GM12801 (cell line): ENCODE data around the gene AKAP1.

Experiments
- TF ChIP-seq, protein P1 (sequence below): IDR thresholded peaks from one replicate; pipeline ENCODE4 v1.5.1; 2011; ENCODE audit warnings: control low read depth; ENCODE audit not compliant: insufficient read length; ENCODE audit errors: extremely low read depth

The AKAP1 gene

DNA sequence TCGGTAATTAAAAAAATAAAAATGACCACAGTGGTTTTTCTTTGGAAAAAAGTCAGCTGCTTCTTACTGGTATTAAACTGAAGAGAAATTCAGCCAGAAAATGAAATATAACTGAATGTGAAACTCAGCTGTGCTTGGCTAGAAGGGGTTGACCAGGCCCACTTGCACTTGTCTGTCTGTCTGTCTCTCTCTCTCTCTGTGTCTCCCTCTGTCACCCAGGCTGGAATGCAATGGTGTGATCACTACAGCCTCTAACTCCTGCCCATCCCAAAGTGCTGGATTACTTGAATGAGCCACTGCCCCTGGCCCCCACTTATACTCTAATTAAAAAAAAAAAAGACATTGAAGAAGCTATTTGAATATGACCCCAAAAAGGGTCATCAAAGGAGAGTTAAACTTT lies 17.3 kb upstream of the AKAP1 start:
- TF ChIP-seq, protein P1, sequence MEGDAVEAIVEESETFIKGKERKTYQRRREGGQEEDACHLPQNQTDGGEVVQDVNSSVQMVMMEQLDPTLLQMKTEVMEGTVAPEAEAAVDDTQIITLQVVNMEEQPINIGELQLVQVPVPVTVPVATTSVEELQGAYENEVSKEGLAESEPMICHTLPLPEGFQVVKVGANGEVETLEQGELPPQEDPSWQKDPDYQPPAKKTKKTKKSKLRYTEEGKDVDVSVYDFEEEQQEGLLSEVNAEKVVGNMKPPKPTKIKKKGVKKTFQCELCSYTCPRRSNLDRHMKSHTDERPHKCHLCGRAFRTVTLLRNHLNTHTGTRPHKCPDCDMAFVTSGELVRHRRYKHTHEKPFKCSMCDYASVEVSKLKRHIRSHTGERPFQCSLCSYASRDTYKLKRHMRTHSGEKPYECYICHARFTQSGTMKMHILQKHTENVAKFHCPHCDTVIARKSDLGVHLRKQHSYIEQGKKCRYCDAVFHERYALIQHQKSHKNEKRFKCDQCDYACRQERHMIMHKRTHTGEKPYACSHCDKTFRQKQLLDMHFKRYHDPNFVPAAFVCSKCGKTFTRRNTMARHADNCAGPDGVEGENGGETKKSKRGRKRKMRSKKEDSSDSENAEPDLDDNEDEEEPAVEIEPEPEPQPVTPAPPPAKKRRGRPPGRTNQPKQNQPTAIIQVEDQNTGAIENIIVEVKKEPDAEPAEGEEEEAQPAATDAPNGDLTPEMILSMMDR, result no peak

DNA sequence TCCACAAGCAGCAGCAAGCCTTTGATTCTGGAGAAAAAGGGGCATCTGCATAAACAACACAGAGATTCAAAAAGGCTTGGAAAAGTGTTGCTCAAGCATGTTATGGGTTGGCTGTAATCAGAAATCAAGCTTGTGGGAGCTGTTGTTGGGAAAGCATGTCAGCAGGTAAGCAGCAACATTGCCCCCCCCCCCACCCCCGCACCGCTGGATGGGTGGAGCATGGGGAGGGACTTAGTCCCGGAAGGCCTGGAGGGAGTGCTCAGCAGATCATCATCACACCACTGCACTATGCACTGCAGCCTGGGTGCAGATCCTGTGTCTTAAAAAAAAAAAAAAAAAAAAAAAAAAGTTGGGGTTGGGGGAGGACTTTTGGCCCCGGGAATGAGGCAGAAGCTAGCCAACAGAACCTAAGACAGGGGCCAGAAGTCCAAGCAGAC lies 16.8 kb upstream of the AKAP1 start:
- TF ChIP-seq, protein P1, result no peak

DNA sequence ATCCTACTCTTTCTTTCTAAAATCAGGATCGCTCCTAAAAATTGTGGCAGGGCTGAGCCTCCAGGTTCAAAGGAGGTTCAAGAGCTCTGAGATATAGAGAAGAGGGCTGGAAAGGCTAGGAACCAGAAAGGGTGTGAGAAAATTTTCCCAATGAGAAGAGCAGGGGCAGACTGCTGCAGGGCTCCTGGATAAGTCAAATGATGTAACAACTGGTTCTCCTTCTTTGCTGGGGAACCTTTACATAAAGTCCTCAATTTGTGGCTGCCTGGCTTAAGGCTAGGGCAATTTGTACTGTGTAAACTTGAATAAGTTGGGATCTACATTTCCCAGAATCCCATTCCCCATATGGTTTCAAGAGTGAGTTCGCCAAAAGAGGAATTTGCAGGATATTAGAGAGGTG lies 16.3 kb upstream of the AKAP1 start:
- TF ChIP-seq, protein P1, result no peak

DNA sequence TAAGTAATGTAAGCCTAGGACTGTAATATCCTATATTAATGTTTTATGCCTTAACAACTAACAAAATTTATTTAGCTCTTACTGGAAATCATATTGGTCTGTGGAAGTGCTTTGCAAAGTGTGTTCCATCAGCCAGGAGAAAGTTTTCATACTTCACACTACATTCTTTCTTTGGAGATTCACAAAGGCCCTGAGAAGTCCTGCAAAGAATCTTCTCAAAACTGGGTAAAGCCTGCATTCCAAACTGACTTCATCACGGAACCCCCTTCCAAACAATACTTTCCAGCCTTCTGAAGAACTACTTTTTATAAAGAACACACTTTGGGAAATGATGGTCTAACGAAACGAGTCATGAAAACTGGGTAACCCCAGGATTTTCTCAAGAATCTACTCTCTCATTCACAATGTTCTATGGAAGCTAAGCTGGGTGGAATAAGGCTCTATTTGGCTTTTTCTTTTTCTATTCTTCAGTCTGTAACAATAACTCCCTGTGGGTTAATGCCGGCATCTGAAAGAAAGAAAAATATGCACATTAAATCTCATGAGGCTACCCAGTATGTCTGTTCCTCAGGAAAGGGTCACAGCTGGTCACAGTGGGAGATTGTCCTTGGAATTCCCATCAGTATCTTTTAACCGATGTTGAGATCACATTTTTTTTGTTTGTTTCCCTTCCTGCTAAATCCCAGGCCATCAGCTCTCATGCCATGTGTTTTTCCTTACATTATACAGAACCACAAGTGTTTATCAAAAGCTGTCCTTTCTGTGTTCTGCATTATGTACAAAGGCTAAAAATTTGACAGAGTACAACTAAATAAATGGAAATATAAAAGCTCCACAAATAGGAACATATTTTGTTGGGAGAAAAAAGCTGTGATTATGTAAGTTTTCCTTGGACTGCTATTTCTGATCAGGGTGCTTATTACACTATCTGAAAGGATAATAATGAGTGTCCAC lies 12.8 kb upstream of the AKAP1 start:
- TF ChIP-seq, protein P1, result no peak

DNA sequence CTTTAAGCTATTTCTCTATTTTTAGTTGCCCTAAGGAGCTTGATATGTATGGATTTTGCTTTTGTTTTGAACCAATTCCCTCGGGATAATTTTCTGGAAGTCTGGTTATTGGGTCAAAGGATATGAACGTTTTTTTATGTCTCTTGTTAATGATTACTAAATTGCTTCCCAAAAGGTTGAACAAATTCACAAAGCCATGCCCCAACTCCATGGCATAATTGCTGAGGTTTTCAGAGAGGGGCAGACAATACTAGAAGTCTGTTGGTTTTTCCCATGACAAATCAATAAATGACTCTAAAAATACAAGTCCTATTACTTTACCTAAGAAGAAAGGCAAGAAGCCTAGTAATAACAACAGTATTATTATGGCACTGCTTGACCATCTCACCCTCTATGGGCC lies 11.4 kb upstream of the AKAP1 start:
- TF ChIP-seq, protein P1, result no peak

DNA sequence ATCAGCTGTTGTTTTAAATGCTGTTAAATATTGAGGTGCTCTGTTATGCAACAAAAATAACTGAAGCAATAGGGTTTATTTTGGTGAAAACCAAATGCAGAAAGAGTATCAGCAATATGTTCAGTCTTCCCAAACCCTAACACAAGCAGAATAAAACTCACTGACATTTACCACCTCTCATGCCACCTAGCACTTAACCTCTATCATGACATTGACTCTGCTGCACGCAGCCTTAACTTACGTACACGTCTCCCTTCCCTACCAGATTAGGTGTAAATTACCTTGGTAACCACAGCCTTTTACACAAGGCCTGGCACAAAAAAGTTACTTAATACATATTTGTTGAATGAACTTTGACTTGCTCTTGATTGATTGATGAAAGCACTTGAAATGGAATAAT lies 9.9 kb upstream of the AKAP1 start:
- TF ChIP-seq, protein P1, result no peak

DNA sequence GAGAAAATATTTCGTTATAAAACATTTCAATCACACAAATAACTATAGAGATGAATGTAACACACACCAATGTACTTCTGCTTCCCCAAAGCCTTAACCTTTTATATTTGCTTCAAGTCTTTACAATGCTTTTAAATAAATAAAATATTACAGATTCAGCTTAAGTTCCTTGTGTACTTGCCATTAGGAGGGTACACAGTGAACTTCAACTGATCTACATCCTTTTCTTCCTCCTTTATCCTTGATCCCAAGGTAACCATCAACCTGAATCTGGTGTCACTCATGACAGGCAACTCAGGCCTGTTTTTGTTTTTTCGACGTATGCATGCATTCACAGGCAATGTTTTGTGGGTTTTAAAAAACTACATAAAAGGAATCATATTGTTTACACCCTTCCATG lies 9.3 kb upstream of the AKAP1 start:
- TF ChIP-seq, protein P1, result no peak
